Parathyroid adenoma (tissue), 2 donors: ENCODE measurements around the gene UGDH.

ENCODE experiments used
- H2AFZ ChIP-seq: fragments of 300-600 bp; sonication (generic); one replicate; pipeline ENCODE4 v1.7.0; 2017; ENCODE audit warnings: antibody characterized with exemption, mild to moderate bottlenecking
- H3K27ac ChIP-seq: fragments of 300-600 bp; sonication (generic); one replicate; pipeline ENCODE4 v1.7.0; 2017
- H3K27me3 ChIP-seq: fragments of 300-600 bp; sonication (generic); one replicate; pipeline ENCODE4 v1.7.0; 2017; ENCODE audit warnings: low read length; ENCODE audit not compliant: control insufficient read depth, insufficient read depth
- H3K36me3 ChIP-seq: fragments of 300-600 bp; sonication (generic); one replicate; pipeline ENCODE4 v1.7.0; 2017; ENCODE audit warnings: low read length; ENCODE audit not compliant: control insufficient read depth, insufficient read depth
- H3K4me1 ChIP-seq: fragments of 300-600 bp; sonication (generic); one replicate; pipeline ENCODE4 v1.7.0; 2017; ENCODE audit warnings: control low read depth
- H3K4me2 ChIP-seq: fragments of 300-600 bp; sonication (generic); one replicate; pipeline ENCODE4 v1.7.0; 2017; ENCODE audit warnings: low read length
- H3K4me3 ChIP-seq: fragments of 300-600 bp; sonication (generic); one replicate; pipeline ENCODE4 v1.7.0; 2017; ENCODE audit warnings: low read depth, low read length
- H3K79me2 ChIP-seq: fragments of 300-600 bp; sonication (generic); one replicate; pipeline ENCODE4 v1.7.0; 2017; ENCODE audit warnings: control low read depth
- H3K9ac ChIP-seq: fragments of 300-600 bp; sonication (generic); one replicate; pipeline ENCODE4 v1.7.0; 2017; ENCODE audit warnings: mild to moderate bottlenecking
- H3K9me3 ChIP-seq: fragments of 300-600 bp; sonication (generic); one replicate; pipeline ENCODE4 v1.7.0; 2017; ENCODE audit warnings: low read length; ENCODE audit not compliant: control insufficient read depth
- CTCF ChIP-seq: fragments of 300-600 bp; sonication (generic); IDR thresholded peaks from one replicate; pipeline ENCODE4 v1.7.0; 2017; ENCODE audit warnings: antibody characterized with exemption, mild to moderate bottlenecking
- donor health status: primary hyperparathyroidism.

The UGDH gene

GRCh38 chr4:39452860-39453587 lies 74.2 kb downstream of the UGDH start:
- Histone ChIP-seq H2AFZ (no peak overlapping the region), H3K4me3 (no peak overlapping the region), H3K9ac (no peak overlapping the region), H3K4me2 (no peak overlapping the region), H3K27me3 (no peaks in the 10 kb centered on the region), H3K27ac (no peak overlapping the region), H3K4me1 (peaks cover 9% of the 10 kb centered on the region), H3K9me3 (no peaks in the 10 kb centered on the region), H3K79me2 (peaks cover 12% of the 10 kb centered on the region), H3K36me3 (no peaks in the 10 kb centered on the region)
- no peak for TF ChIP-seq CTCF

- Histone ChIP-seq H3K4me3 (no peak overlapping the region), H3K9ac (no peak overlapping the region), H3K9me3 (no peaks in the 10 kb centered on the region), H3K4me1 (peaks cover 2% of the 10 kb centered on the region), H3K36me3 (no peaks in the 10 kb centered on the region), H3K27me3 (no peaks in the 10 kb centered on the region), H3K79me2 (peaks cover 5% of the 10 kb centered on the region), H3K27ac (no peak overlapping the region), H3K4me2 (no peak overlapping the region), H2AFZ (no peak overlapping the region)
- TF ChIP-seq CTCF: no peak
Observed at GRCh38 chr4:39452153-39452859, 74.9 kb downstream of the UGDH start.

GRCh38 chr4:39451423-39452023 lies 75.7 kb downstream of the UGDH start:
- no peak overlapping the region for H2AFZ ChIP-seq
- no peaks in the 10 kb centered on the region for H3K27me3 ChIP-seq
- no peak overlapping the region for H3K9ac ChIP-seq
- H3K9me3 ChIP-seq: no peaks in the 10 kb centered on the region
- no peaks in the 10 kb centered on the region for H3K4me1 ChIP-seq
- no peak overlapping the region for H3K4me2 ChIP-seq
- no peak overlapping the region for H3K4me3 ChIP-seq
- no peak for TF ChIP-seq CTCF
- no peak overlapping the region for H3K27ac ChIP-seq
- H3K79me2 ChIP-seq: no peaks in the 10 kb centered on the region
- no peaks in the 10 kb centered on the region for H3K36me3 ChIP-seq

- Histone ChIP-seq H3K4me3 (no peak overlapping the region), H3K4me1 (no peaks in the 10 kb centered on the region), H3K36me3 (no peaks in the 10 kb centered on the region), H3K4me2 (no peak overlapping the region), H2AFZ (no peak overlapping the region), H3K27ac (no peak overlapping the region), H3K9ac (no peak overlapping the region), H3K27me3 (no peaks in the 10 kb centered on the region), H3K79me2 (no peaks in the 10 kb centered on the region), H3K9me3 (no peaks in the 10 kb centered on the region)
- no peak for TF ChIP-seq CTCF
Observed at GRCh38 chr4:39450618-39451017, 76.6 kb downstream of the UGDH start.
